HG03342 (cell line): ENCODE results near the gene ITIH1.

Source experiments
- ATAC-seq: cut with Tn5 transposase; IDR thresholded peaks from one replicate; pipeline ENCODE4 v1.9.1; 2021; ENCODE audit warnings: mild to moderate bottlenecking, moderate library complexity; ENCODE audit not compliant: unreplicated experiment

Gene ITIH1

DNA sequence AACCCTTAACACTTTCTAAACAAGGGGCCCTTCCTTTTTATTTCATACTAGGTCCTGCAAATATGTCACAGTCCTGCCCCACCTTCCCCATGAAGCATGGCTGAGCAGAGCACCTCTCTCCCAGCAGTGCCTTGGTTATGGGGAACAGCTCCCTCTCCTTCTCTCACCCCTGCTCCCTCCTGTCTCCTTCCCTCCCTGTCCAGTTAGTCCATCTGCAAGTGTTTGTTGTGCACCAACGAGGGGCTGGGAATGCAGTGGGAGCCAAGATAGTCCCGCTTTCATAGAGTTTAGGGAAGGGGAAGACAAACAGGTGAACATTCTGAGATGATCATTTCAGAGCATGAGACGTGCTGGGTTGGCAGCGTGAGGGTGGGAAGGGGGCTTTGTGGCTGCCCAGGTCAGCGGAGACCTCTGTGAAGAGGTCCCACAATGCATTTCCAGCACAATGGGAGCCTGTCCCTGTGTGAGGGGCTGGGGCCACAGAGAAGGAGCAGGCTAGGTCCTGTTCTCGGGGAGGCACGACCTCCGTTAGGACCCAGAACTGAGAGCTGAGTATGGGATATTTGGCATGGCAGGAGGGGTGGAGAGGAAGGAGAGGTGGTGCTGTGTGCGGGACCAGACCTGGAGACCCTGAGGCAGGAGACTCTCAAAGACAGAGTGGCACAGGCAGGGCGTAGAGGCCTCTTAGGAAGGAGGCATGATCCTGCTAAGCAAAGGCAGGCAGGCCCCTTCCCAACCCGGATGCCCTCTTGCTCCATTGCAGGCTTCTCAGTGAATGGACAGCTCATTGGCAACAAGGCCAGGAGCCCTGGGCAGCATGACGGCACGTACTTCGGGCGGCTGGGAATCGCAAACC lies 11.7 kb downstream of the ITIH1 start:
- no peak for ATAC-seq

DNA sequence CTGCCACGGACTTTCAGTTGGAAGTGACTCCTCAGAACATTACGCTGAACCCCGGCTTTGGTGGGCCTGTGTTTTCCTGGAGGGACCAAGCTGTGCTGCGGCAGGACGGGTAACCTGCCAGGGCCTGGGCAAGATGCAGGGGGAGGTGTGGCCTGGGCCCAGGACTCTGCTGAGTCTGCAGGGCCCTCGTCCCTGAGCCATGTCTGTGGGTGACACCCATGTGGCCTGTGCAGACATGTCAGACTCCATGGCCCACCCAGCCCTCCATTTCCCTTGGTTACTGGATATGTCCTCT lies 12.3 kb downstream of the ITIH1 start:
- ATAC-seq, result no peak

DNA sequence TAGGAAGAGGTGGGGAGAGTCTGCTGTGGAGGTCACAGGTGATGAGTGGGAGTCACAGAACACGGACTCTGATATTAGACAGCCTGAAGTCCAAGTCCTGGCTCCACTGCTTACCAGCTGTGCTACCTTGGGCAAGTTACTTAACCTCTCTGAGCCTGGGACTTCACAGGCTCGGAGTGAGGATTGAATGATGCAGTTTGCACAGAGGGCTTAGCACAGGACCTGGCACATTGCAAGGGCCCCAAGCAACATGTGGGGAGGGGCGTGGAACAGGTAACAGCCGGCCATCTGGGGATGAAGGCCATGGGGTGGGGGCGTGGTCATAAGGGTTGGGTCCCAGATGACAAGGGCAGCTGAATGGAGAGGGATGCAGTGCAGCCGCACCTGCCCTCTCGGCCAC lies 12.9 kb downstream of the ITIH1 start:
- ATAC-seq, result no peak

DNA sequence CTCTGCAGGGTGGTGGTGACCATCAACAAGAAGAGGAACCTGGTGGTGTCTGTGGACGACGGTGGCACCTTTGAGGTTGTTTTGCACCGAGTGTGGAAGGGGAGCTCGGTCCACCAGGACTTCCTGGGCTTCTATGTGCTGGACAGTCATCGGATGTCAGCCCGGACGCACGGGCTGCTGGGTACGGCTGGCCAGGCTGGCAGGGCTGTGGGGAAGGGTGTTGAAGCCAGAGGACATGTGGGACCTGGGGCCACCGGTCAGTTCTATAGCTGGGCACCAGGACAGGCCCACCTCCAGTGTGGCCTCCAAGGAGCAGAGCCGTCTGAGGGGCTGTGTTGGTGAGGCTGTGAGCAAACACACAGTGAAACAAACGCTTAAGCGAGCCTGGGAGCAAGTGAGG lies 13.3 kb downstream of the ITIH1 start:
- no peak for ATAC-seq

DNA sequence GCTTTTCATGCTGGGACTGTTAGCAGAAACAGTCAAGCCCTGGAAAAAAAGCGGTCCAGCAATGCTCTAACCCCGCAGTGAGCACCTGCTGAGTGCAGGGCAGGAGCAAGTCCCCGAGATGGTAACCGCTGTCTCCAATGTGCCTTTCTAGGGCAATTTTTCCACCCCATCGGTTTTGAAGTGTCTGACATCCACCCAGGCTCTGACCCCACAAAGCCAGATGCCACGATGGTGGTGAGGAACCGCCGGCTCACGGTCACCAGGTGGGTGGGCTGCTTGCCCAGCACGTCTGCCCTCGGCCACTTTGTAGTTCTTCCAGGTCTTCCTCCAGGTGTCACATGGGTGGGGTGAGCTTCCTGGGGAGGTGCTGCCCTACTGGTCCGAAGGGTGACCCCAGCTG lies 14.0 kb downstream of the ITIH1 start:
- no peak for ATAC-seq

DNA sequence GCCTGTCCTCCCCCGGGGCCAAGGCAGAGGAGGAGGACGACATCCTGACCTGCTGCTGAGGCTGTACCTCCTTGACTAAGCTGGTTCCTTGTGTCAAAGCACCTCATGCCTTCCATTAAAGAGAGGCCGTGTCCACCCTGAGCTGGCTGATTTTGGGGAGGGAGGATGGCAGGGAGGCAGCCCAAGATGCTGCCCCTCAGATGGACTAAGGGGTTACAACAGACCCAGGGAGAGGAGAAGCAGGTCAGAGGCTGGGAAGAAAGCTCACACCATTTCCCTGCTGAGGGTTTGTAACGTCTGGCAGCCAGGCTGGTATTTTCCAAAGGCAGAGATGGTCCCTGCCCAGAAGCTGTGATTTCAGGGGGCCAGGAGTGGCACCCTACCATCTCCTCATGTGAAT lies 14.5 kb downstream of the ITIH1 start:
- ATAC-seq, result no peak

DNA sequence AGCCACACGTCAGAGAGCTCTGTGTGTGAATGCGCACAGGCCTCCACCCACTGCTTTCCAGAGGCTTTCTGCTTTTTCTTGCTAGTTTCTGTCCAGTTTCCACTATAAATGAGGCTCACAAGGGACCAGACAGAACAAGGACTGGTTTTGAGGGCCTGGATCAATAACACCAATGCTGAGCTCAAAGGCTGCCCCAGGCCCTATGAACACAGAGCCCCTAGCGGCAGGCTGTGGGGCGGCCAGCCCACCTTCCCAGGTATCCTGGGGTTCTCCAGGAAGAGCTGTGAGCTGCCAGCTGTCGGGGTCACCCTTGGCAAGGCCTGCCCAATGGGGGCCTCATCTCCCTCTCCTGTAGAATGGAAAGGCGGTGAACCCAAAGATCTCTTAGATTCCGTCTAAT lies 15.0 kb downstream of the ITIH1 start:
- ATAC-seq, result no peak

DNA sequence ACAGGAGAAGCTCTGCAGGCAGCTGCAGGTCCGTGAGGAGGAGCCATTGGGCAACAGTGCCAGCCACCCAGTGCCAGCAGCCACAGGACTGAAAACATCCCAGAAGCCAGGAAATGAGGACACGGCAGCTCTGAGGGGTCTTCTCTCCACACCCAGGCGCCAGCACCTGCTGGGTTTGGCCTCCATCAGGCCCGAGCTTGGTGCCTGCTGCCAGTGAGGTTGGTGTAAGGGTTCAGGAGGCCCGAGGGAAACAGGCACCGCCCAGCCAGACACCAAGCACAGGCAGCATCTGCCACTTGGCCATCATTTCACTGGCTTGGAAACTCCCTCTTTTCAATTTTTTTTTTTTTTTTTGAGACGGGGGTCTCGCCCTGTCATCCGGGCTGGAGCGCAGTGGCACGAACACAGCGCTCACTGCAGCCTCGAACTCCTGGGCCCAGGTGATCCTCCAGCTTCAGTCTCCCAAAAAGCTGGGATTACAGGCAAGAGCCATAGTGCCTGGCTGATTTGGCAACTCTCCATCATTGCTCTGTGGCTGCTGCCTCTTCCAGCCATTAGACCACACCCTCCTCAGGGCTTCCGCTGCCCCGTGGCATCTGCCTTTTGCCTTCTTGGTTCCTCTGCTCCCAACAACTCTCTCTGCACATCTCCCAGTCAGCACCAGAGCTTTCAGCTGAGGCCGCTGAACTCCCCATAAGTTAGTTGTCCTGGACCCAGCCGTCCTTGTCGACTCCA lies 15.7 kb downstream of the ITIH1 start:
- ATAC-seq, result no peak

DNA sequence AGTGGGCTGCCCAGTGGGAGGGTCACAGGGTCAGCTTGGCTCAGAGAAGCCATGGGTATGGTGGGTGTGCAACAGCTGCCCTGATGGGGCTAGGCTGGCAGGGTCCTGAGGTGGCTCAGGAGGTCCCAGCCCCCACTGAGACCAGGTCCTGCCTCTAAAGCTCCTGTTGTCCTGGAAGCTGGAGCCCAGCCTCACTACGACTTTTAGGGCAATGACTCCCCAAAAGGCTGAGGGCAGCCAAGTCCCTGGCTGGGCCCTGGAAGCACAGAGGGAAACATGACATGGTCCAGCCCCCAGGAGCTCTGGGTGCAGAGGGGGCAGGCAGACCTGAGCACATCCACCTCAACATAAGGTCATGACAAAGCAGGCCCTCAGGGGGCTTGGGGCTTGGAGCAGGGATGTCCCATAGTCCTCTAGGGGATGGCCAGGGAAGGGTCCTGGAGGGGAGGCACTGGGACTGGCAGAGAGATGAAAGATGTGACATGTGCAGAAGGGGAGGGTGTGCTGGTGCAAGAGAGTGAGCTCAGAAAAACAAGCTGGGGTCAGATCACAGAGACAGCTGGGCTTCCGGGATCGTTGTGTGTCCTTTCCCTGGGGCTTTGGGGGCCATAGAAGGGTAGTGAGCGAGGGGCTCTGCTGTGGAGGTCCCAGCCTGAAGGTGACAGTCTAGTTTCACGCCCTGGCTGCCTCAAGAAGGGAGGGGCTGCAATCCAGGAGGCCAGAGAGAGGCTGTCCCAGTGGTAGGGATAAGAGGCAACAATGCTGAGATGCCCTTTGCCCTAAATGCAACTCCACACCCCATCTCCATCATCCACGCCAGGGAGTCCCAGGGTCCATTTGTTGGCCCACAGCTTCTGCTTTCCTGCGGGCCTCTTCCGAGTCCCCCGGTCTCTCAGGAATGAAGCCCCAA lies 16.6 kb downstream of the ITIH1 start:
- ATAC-seq, result no peak

DNA sequence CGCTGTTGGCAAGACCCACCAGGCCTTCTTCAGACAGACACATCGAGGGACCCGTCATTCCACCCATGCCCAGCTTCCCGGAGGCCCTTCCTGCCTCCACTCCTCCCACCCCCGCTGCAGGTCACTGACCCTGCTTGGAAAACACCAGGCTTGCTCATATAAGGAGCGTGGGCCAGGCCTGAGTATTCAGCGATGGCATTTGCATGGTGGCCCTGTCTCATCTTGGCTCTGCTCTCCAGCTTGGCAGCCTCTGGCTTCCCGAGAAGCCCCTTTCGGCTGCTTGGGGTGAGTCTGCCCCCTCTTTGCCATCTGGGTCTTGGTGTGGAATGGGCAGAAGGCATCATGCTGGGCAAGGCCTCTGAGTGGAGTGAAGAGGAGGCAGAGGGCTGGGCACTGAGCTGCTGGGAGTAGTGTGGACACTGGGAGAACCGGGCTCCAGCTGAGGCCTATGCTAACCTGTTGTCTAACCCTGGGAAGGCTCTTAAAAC lies 17.3 kb downstream of the ITIH1 start, which contains the start of gene ITIH3:
Gene ITIH3 (plus strand): TSS at position 185 of the 488 bp plus-strand sequence. CDS start 8 bp downstream, at position 193.
- no peak for ATAC-seq

DNA sequence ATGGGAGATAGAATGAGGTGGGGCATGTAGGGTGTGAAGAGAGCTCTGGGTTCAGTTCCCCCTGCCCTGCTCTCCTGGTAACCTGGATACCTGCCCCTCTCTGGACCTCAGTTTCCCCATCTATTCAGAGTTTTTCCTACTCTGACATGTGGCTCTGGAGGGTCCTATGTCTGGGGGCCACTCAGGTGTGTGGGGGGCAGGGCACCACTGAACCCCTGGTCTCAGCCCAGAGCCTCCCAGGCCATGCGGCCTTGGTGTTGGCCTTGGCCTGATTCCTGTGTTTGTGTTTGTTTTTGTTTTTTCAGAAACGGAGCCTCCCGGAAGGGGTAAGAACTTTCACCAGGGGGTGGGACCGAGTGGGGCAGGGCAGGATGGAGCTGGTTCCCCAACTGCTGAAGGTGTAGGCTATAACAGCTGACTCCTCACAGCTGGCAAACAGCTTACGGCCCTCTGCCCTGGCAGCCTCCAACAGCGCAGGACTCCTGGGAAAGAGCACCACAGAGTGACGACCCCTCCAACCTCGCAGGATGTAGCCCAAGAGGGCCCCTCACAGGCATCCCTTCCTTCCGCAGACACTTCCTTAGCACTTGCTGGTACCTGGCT lies 18.0 kb downstream of the ITIH1 start:
- ATAC-seq, result no peak

DNA sequence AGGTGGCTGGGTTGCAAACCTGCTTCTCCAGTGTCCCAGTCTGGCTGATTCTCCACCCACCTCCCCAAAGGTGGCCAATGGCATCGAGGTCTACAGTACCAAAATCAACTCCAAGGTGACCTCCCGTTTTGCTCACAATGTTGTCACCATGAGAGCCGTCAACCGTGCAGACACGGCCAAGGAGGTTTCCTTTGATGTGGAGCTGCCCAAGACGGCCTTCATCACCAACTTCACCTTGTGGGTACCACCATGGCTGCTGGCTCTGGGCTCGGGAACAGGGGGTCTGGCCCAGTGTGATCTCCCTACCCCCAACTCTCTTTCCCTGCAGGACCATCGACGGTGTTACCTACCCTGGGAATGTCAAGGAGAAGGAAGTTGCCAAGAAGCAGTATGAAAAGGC lies 19.0 kb downstream of the ITIH1 start:
- ATAC-seq, result no peak

DNA sequence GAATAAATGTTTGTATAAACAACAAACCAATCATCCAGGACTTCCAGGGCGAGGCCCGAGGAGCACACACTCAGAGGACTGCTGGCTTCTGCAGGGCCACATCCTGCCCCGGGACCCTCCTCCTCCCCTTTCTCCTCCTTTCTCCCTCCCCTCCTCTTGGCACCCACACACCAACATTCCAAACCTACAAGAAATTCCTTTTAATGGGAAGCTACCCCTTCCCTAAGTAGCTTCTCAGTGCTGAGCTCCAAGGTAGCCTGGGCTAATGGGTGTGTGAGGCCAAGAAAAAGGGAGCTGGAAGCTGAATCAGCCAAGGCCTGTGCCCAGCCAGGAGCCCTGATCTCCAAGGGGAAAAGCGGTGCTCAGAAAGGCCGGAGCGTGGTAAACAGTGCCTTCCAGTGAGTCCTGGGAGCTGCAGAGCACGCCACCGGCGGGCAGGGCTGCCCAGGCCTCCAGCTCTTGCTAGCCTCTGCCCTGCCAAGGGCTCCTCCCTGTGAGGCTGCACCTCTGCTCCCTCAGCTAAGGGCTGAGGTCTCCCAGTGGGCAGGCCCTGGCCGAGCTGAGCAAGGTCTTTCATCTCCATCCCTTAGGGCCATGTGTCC lies 21.1 kb downstream of the ITIH1 start:
- ATAC-seq, result no peak

DNA sequence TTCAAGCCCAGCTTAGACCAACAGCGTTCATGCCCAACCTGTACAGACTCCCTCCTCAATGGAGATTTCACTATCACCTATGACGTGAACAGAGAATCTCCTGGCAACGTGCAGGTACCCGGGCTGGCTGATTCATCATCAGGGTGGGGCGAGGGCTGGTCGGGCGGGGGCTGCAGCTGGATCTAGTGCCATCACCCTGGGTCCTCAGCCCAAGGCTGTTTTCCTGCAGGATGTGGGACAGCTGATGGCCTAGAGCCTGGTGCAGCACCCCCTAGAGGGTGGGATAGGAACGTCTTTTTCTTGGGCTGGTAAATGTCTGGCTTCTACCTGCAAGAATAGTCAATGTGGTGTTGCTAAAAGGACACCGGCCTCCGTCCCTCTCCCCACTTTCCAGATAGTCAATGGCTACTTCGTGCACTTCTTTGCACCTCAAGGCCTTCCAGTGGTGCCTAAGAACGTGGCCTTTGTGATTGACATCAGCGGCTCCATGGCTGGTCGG lies 21.6 kb downstream of the ITIH1 start:
- no peak for ATAC-seq

DNA sequence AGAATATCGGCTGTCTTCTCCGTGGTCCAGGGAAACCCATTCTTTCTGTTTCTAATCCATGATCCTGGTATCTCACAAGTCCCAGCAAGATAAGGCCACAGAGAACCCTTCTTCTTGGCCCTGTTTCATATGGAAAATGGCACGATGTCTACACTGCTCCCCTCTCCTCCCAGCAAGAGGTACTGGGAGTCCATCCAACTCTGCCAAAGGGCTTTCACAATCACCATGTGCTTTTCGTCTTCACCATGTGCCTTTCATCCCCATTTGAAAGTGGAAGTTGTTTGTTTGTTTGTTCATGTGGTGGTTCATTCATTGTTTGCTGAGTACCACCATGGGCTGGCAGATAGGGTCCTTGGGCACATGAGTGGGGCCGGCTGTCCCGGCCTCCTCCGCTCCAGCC lies 22.7 kb downstream of the ITIH1 start:
- ATAC-seq, result no peak

DNA sequence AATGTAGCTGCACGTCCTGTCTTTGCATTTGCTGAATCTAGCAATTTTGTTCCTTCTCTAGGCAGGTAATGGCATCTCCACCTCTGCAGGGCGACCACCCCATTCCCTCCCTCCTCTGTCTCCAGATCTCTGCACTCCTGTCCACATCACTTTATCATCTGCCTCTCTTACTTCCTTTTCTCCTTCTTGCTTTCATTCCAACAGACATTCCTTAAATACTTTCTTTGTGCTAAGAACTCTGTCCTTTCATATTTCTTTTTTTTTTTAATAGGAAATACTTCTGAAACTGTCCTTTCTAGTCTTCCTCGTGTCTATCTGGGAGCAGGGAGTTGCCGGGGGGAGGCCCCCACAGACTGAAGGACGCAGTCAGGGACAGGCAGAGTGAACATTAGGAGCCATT lies 24.4 kb downstream of the ITIH1 start:
- ATAC-seq, result no peak

DNA sequence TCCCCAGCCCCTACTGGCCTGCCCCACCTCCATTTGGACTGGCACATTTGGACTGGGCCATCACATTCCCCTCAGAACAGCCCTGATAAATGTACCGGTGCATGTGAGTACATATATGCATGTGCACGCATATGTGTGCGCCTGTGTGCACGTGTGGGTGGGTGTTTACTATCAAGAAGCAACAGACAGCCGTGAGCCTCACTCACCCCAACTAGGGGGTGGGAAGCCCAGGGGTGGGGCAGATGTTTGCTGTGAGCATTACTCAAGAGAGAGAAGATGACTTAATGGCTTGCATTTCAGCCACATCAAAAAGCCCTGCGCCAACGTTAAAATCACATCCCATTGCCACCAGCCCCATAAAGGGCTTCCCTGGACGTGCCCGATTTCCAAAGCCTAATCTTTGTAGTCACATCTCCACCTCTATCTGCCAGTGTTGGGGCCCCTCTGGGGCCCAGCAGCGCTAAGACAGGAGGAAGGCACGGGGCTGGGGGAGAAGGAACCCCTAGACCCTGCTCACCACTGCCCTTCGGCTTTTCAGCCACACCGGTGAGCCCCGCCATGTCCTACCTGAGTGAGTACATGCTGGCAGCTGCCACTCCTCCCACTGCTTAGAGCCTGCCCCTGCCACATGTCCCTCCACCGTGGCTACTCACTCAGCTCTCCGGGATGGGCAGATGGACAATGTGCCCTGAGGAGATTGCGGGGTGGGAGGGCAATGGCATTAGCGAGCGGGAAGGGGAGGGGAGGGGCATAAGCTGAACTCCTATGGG lies 28.1 kb downstream of the ITIH1 start:
- ATAC-seq, result no peak

DNA sequence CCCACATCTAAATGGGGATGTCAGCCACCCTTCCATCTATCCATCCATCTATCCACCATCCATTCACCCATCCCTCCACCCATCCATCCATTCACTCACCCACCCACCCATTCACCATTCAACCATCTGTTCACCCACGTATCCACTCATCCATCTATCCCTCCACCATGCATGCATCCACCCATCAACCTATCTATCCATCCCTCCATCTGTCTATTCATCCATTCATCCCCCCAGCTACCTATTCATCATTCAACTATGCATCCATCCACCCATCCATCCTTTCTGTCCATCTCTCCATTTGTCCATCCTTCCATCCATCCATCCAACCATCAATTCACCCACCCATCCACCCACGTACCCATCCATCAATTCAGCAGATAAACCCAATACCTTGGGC lies 31.8 kb downstream of the ITIH1 start:
- no peak for ATAC-seq

DNA sequence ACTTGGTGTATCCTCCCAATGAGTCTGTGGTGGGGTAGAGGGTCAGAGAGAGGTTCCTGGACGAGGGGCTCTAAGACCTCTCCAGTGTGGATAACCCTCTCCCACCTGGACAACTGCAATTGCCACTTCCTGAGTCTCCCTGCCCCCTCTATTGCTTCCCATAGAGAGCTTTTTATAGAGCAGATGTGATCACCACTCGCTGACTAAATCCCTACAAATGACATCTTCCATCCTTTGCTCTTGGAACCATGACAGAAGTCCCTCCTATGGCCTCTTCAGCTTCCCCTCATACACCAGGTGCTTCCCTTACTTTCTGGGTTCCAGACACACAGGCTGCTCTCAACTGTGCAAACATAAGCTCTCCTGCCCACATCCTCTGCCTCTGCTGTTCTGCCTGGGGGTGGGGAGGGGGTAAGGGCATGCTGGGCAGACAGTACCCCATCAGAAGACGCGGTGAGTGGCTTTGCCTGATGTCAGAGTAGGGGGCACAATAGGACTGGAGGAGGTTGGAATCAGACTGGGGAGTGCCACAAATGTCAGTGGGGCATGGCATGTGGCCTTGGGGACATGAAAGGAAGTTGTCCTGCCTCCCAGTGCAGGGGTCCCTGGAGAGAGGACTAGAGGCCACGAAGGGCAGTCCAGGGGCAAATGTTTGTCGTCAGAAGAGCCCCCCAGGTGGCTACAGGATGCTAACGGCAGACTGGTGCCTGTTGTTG lies 32.4 kb downstream of the ITIH1 start:
- ATAC-seq, result no peak
